GM12865 (cell line): ENCODE measurements around the gene KRTAP12-1.

Experiments
- DNase-seq: peaks from one replicate; pipeline ENCODE4 v3.0.0; 2010; ENCODE audit warnings: low read depth
- H3K4me3 ChIP-seq: 2 replicates; pipeline ENCODE4 v1.5.1; 2011; ENCODE audit warnings: mild to moderate bottlenecking, low read depth, low read length, control low read depth
- CTCF ChIP-seq: IDR thresholded peaks from 2 replicates; pipeline ENCODE4 v1.5.1; 2011; ENCODE audit warnings: low read length, control low read depth, low read depth, inconsistent platforms; ENCODE audit not compliant: insufficient read depth; ENCODE audit errors: missing control alignments

The KRTAP12-1 gene

GRCh38 chr21:44718571-44718970 lies 36.6 kb upstream of the KRTAP12-1 start:
- no peak overlapping the region for H3K4me3 ChIP-seq
- DNase-seq: no peak
- TF ChIP-seq CTCF: peak; percentile 11

- DNase-seq: no peak
- no peak for TF ChIP-seq CTCF
- H3K4me3 ChIP-seq: no peak overlapping the region
Measured at GRCh38 chr21:44718093-44718492, 36.1 kb upstream of the KRTAP12-1 start.

- no peak overlapping the region for H3K4me3 ChIP-seq
- TF ChIP-seq CTCF: no peak
- DNase-seq: no peak
Measured at GRCh38 chr21:44716984-44717383, 35.0 kb upstream of the KRTAP12-1 start.

- no peak for DNase-seq
- H3K4me3 ChIP-seq: no peak overlapping the region
- no peak for TF ChIP-seq CTCF
Measured at GRCh38 chr21:44714905-44715304, 32.9 kb upstream of the KRTAP12-1 start.

- no peak for DNase-seq
- no peak for TF ChIP-seq CTCF
- no peak overlapping the region for H3K4me3 ChIP-seq
Measured at GRCh38 chr21:44713846-44714245, 31.9 kb upstream of the KRTAP12-1 start.

- H3K4me3 ChIP-seq: no peak overlapping the region
- no peak for DNase-seq
- TF ChIP-seq CTCF: no peak
Measured at GRCh38 chr21:44713130-44713529, 31.2 kb upstream of the KRTAP12-1 start.

- no peak overlapping the region for H3K4me3 ChIP-seq
- no peak for TF ChIP-seq CTCF
Measured at GRCh38 chr21:44712203-44713028, 30.5 kb upstream of the KRTAP12-1 start.

More at GRCh38 chr21:44712203-44713028, 30.5 kb upstream of the KRTAP12-1 start:
- DNase-seq: no peak
